ENCODE data around the gene ECI2. TPM values are rescaled to one million over a fixed set of nuclear protein-coding genes. Genes with fewer than 3 reads are reported as not detected.

The ECI2 gene
- polyA plus RNA-seq, 1 of the 3 experiments (the other 2 are of a cell fraction), result 45.1 TPM

GRCh38 chr6:4069199-4069598, 66.2 kb downstream of the ECI2 start:
- WGBS (ENCODE audit: low lambda C conversion rate), result 71% methylated on average over 6 of the region's 6 CpGs
- Histone ChIP-seq H3K4me3 (ENCODE audit: low read depth in 2 of 2, low read length in 1 of 2) (no peak overlapping the region), H3K79me2 (ENCODE audit: insufficient read depth) (no peaks in the 10 kb centered on the region), H2AFZ (ENCODE audit: low read depth) (no peak overlapping the region), H3K27me3 (ENCODE audit: insufficient read depth) (no peaks in the 10 kb centered on the region), H3K27ac (ENCODE audit: low read depth in 2 of 2, low read length in 1 of 2) (no peak overlapping the region), H3K36me3 (replicated peaks in 1 of 2; ENCODE audit: control insufficient read depth in 1 of 2, insufficient read depth in 2 of 2, low read length in 1 of 2) (peaks cover 13 to 15% of the 10 kb centered on the region in 2 experiments), H3K4me1 (ENCODE audit: control insufficient read depth in 1 of 2, insufficient read depth in 2 of 2, low read depth in 1 of 2, low read length in 1 of 2) (no peaks in the 10 kb centered on the region; a peak in 1 of 4 replicates), H3F3A (replicated peaks; ENCODE audit: insufficient read depth) (no peaks in the 10 kb centered on the region), H3K4me2 (no peak overlapping the region), H3K9me2 (no peaks in the 10 kb centered on the region), H3K9me3 (no peaks in the 10 kb centered on the region), H3K9ac (no peak overlapping the region), H4K20me1 (ENCODE audit: insufficient read depth) (no peaks in the 10 kb centered on the region)
- no peak for DNase-seq
- CTCF ChIA-PET, result no interaction called here
- POLR2A ChIA-PET, result no interaction called here
- no peak for TF ChIP-seq USF2 (IDR thresholded peaks at IDR 0.05; ENCODE audit: borderline replicate concordance, low read depth, low read length)
- no peak for TF ChIP-seq RAD21 (IDR thresholded peaks at IDR 0.05; ENCODE audit: low read length)
- TF ChIP-seq, protein P1, sequence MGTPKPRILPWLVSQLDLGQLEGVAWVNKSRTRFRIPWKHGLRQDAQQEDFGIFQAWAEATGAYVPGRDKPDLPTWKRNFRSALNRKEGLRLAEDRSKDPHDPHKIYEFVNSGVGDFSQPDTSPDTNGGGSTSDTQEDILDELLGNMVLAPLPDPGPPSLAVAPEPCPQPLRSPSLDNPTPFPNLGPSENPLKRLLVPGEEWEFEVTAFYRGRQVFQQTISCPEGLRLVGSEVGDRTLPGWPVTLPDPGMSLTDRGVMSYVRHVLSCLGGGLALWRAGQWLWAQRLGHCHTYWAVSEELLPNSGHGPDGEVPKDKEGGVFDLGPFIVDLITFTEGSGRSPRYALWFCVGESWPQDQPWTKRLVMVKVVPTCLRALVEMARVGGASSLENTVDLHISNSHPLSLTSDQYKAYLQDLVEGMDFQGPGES (IDR thresholded peaks at IDR 0.05; ENCODE audit: low read depth, low read length), result no peak
- TF ChIP-seq FOSL2 (IDR thresholded peaks at IDR 0.05; ENCODE audit: borderline replicate concordance, low read depth), result no peak
- TF ChIP-seq NFIC (IDR thresholded peaks at IDR 0.05; ENCODE audit: borderline replicate concordance), result no peak
- TF ChIP-seq CHD2 (IDR thresholded peaks at IDR 0.05; ENCODE audit: low read length, partially characterized antibody), result no peak
- TF ChIP-seq GATA2 (CRISPR knock-in tag; IDR thresholded peaks at IDR 0.05), result no peak
- TF ChIP-seq GABPA (IDR thresholded peaks at IDR 0.05; ENCODE audit: low read depth), result no peak
- no peak for TF ChIP-seq FOXJ3 (CRISPR knock-in tag; IDR thresholded peaks at IDR 0.05)
- TF ChIP-seq ELF1 (IDR thresholded peaks at IDR 0.05), result no peak
- TF ChIP-seq CTCF (IDR thresholded peaks at IDR 0.05), result no peak
- no peak for TF ChIP-seq PBX3 (IDR thresholded peaks at IDR 0.05)

DNA sequence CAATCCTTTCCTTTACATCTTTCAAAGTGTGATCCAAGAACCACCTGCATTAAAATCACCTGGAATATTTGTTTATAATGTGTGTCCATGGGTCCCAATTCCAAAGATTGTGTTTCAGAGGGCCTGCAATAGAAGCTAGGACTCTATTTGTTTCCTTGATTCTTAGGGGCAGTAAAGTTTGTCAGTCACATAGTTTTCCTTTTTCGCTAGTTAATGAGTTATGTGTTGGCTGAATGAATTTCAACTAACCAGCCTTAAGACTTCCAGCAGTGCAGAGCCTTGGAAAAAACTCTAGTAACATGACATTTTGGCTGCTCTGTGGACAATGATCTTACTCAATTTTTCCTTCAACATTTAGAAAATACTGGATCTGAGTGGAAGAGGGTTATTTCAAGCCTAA, 67.7 kb downstream of the ECI2 start:
- ChIA-PET POLR2A (no interaction called here), CTCF (interaction anchor here (1.1 kb wide), 1 partner anchor 11 kb away, joined by 4 read pairs; no protein-coding TSS in a partner anchor)
- Histone ChIP-seq H3F3A (replicated peaks; ENCODE audit: insufficient read depth) (no peaks in the 10 kb centered on the region), H3K27ac (ENCODE audit: low read depth in 2 of 2, low read length in 1 of 2) (no peak overlapping the region), H3K27me3 (ENCODE audit: insufficient read depth) (no peaks in the 10 kb centered on the region), H4K20me1 (ENCODE audit: insufficient read depth) (no peaks in the 10 kb centered on the region), H3K36me3 (replicated peaks in 1 of 2; ENCODE audit: control insufficient read depth in 1 of 2, insufficient read depth in 2 of 2, low read length in 1 of 2) (peaks cover 29 to 30% of the 10 kb centered on the region in 2 experiments), H3K9me3 (no peaks in the 10 kb centered on the region), H3K4me3 (ENCODE audit: low read depth in 2 of 2, low read length in 1 of 2) (no peak overlapping the region), H3K9ac (no peak overlapping the region), H3K4me1 (ENCODE audit: control insufficient read depth in 1 of 2, insufficient read depth in 2 of 2, low read depth in 1 of 2, low read length in 1 of 2) (no peaks in the 10 kb centered on the region; a peak in 1 of 4 replicates), H2AFZ (ENCODE audit: low read depth) (no peak overlapping the region), H3K79me2 (ENCODE audit: insufficient read depth) (no peaks in the 10 kb centered on the region), H3K9me2 (no peaks in the 10 kb centered on the region), H3K4me2 (no peak overlapping the region)
- TF ChIP-seq RFX5 (IDR thresholded peaks at IDR 0.05; ENCODE audit: low read length) (no peak), FOXM1 (IDR thresholded peaks at IDR 0.05; ENCODE audit: low read depth) (no peak), ELF1 (IDR thresholded peaks at IDR 0.05) (no peak), CHD2 (IDR thresholded peaks at IDR 0.05; ENCODE audit: low read length, partially characterized antibody) (no peak), NFIC (IDR thresholded peaks at IDR 0.05; ENCODE audit: borderline replicate concordance) (no peak), JUND (IDR thresholded peaks at IDR 0.05) (no peak), FOSL2 (IDR thresholded peaks at IDR 0.05; ENCODE audit: borderline replicate concordance, low read depth) (no peak), TAF1 (IDR thresholded peaks at IDR 0.05; ENCODE audit: borderline replicate concordance, low read depth, low read length) (no peak), ZBTB33 (IDR thresholded peaks at IDR 0.05; ENCODE audit: borderline replicate concordance, low read depth) (no peak)
- WGBS (ENCODE audit: low lambda C conversion rate), result 95% methylated on average over 1 of the region's 1 CpG
- DNase-seq, result no peak
